Astrocyte of the cerebellum (primary cell): ENCODE results near the gene ABCD1.

Experiments used
- DNase-seq: peaks from one replicate; pipeline ENCODE4 v3.0.0-alpha.2; 2011; ENCODE audit warnings: low read depth
- H3K4me3 ChIP-seq: 2 replicates; pipeline ENCODE4 v1.5.1; 2011; ENCODE audit warnings: mild to moderate bottlenecking, low read depth, low read length, moderate library complexity
- CTCF ChIP-seq: IDR thresholded peaks from 2 replicates; pipeline ENCODE4 v1.5.1; 2012; ENCODE audit warnings: low read length, low read depth, moderate library complexity, mild to moderate bottlenecking; ENCODE audit errors: missing control alignments
- in situ Hi-C: cut with HindIII; loops from 2 replicates; pipeline ENCODE4 v1.10.0; 2017; ENCODE audit warnings: low sequenced_read_pairs

The ABCD1 gene

GRCh38 chrX:153706799-153707198 lies 17.9 kb upstream of the ABCD1 start:
- no peak for TF ChIP-seq CTCF
- in situ Hi-C loops: no loop called here
- H3K4me3 ChIP-seq: no peak overlapping the region
- no peak for DNase-seq

- H3K4me3 ChIP-seq: no peak overlapping the region
- no peak for DNase-seq
- no peak for TF ChIP-seq CTCF
- in situ Hi-C loops: no loop called here
Observed at GRCh38 chrX:153707406-153707805, 17.2 kb upstream of the ABCD1 start.

- H3K4me3 ChIP-seq: no peak overlapping the region
- peak; percentile 45 for DNase-seq
- peak; percentile 64 for TF ChIP-seq CTCF
- in situ Hi-C loops: no loop called here
Observed at GRCh38 chrX:153708415-153708814, 16.2 kb upstream of the ABCD1 start.

DNA sequence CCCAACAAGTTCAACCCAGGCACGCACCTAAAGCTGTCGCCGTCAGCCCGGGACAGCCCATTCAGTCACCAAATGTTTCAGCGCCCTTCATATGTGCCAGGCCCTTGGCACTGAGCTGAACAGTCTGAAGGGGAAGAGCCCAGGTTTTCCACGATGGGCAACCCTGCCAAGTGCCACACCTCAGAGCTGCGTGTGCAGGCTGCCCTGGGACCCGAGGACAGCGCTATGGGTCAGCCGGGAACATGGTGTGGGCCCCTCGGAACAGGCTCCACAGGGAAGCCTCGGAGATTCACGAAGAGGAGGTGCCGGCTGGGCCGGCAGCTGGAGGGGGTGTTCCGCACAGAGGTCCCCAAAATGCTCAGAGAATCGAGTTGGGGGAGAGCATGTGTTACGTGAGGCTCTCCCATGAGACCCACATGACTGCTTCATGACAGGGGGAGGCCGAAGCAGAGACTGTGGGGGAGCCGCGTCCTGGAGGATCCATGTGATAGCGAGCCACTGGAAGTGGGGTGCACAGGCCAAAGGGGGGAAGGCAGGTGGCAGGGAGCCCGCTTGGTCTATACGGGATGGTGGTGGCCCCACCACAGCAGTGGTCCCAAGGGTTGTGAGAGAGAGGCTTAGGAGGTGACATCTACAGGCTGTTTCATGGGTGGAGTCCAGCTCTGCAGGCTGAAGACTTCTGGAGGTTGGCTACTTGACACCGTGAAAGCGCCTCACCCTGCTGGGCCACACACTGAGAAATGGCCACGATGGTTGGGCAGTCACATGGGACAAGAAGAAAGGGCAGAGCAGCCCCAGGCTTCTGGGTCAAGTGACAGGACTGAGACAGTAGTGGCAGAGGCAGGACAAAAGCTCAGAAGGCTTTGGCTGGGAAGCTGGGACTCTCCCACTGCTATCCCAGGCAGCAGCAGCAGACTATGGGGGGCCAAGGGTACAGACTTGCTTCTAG lies 14.7 kb upstream of the ABCD1 start:
- no peak for DNase-seq
- no peak for TF ChIP-seq CTCF
- no peak overlapping the region for H3K4me3 ChIP-seq
- in situ Hi-C loops: no loop called here

- TF ChIP-seq CTCF: no peak
- in situ Hi-C loops: no loop called here
- H3K4me3 ChIP-seq: no peak overlapping the region
- DNase-seq: no peak
Observed at GRCh38 chrX:153714256-153714655, 10.4 kb upstream of the ABCD1 start.

- TF ChIP-seq CTCF: no peak
- DNase-seq: no peak
- H3K4me3 ChIP-seq: no peak overlapping the region
- in situ Hi-C loops: no loop called here
Observed at GRCh38 chrX:153717445-153717844, 7.2 kb upstream of the ABCD1 start.
